Measurements from ENCODE around the gene PCBP3.

The PCBP3 gene

DNA sequence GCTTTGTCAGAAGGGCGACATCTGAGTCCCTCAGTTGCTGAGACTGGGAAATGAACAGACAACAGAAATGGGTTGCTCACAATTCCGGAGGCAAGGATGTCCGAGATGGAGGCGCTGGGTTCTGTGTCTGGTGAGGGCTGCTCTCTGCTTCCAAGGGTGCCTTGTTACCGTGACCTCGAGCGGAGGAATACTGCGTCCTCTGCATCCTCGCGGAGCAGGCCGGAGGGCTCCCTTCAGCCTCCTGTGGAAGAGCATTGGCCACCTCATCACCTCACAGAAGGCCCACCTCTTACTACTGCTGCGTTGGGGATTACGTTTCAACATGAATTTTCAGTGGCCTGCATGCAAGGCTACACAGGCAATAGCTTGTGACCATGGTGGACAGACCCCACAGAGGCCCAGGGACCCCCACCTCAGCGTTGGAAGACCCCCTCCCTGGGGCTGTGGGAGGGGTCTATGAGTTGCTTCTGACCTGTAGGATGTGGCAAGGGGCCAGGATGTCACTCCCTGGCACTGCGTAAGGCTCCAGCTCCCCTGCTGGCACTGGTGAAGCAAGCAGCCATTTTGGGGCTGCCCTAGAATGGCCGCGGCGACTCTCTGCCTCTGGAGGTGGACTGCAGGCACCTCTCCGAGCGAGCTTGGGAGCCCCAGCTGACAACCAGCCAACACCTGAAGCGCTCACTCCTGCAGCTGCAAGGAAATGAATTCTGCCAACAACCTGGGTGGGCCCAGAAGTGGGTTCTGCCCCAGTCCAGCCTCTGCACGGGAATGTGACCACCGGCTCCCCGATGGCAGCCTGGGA, 301.7 kb downstream of the PCBP3 start:
- no peak for TF ChIP-seq GATA3 (IDR thresholded peaks at IDR 0.05; ENCODE audit: low read depth, low read length)
- TF ChIP-seq GATA2 (IDR thresholded peaks at IDR 0.05; ENCODE audit: low read depth, low read length) = no peak

DNA sequence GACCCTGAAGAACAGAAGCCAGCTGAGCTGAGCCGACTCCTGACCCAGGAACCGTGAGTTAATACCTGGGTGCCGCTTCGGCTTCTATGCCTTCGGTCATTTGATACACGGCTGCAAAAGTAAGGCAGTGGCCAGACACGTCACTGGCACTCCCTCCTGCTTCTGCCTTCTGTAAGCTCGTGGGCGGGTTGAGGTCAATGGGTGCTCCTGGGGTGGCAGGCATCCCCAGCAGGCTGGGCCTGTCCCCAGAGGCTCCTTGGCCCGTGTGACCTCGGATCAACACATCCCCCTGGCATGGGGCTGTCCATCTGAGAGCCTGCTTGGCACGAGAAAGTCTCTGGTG, 302.3 kb downstream of the PCBP3 start:
- TF ChIP-seq GATA3 (IDR thresholded peaks at IDR 0.05; ENCODE audit: low read depth, low read length) = no peak

DNA sequence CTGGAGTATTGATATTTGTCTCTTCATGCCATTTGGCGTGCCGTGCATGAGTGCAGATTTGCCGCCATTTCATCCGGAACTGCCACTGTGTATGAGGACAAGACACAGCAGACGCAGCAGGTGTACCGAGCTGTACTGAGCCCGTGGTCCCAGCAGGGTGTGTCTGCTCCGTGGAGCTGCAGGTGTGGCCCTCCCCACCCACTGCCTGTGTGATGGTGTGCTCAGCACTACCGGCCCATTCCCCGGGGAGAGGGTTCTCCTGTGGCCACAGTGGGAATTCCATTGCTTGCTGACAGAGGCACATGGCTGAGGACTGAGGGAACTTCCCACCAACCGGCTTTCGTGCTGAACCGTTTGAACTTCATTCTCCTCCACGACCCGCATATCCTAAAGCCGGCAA, 303.8 kb downstream of the PCBP3 start:
- TF ChIP-seq GATA3 (IDR thresholded peaks at IDR 0.05; ENCODE audit: low read depth, low read length) (no peak), GATA2 (IDR thresholded peaks at IDR 0.05; ENCODE audit: low read depth, low read length) (no peak)

DNA sequence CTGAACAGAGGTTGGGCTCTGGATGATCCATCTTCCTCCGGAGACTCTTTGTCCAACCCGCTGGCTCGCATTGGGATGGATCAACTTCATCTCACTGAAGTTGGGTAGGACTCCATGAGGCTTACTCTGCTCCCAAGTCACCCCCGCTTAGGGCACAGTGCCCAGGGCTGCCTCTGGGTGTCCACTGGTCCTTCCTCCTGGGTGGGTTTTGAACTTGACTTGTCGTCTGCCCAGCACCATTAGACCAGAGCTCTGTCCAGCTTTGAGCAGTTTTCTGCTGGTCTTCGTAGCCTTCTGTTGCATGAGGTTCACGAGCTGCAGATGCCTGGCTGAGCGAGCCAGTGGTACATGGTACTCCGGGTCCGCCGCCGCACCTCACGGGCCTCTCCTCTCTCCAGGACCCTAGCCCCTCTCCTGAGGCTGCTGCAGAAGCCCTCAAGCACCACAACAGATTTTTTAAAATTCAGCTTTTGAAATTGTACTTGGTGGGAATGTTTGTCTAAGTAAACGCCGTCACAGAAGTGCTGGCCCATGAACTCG, 304.3 kb downstream of the PCBP3 start:
- no peak for TF ChIP-seq GATA2 (IDR thresholded peaks at IDR 0.05; ENCODE audit: low read depth, low read length)
- TF ChIP-seq GATA3 (IDR thresholded peaks at IDR 0.05; ENCODE audit: low read depth, low read length) = no peak

- TF ChIP-seq GATA2 (IDR thresholded peaks at IDR 0.05; ENCODE audit: low read depth, low read length) (no peak), GATA3 (IDR thresholded peaks at IDR 0.05; ENCODE audit: low read depth, low read length) (no peak)
Measured at GRCh38 chr21:45948576-45949141, 305.1 kb downstream of the PCBP3 start.

- TF ChIP-seq GATA3 (IDR thresholded peaks at IDR 0.05; ENCODE audit: low read depth, low read length) (no peak), GATA2 (IDR thresholded peaks at IDR 0.05; ENCODE audit: low read depth, low read length) (no peak)
Measured at GRCh38 chr21:45949928-45950739, 306.6 kb downstream of the PCBP3 start.

GRCh38 chr21:45950740-45951515, 307.4 kb downstream of the PCBP3 start:
- TF ChIP-seq GATA2 (IDR thresholded peaks at IDR 0.05; ENCODE audit: low read depth, low read length) = no peak
- TF ChIP-seq GATA3 (IDR thresholded peaks at IDR 0.05; ENCODE audit: low read depth, low read length) = no peak

DNA sequence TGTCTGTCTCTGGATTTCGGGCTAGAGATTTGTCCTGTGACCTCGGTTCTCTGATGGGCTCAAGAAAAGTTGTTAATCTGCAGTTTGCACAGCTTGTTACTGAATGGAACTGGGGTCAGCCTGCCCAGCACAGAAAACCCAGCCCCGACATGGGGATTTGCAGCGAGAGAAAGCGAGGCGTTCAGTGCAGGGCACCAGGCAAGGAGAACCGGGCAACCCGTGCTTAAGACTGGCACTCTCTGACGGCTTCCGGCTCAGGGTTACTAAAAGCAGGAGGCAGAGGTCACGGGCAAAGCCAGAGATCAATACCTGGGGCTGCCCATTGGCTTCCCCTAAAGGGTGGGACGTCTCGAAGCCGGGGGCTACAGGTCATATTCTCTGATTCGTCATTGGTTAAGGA, 308.2 kb downstream of the PCBP3 start:
- TF ChIP-seq GATA2 (IDR thresholded peaks at IDR 0.05; ENCODE audit: low read depth, low read length) (no peak), GATA3 (IDR thresholded peaks at IDR 0.05; ENCODE audit: low read depth, low read length) (no peak)

GRCh38 chr21:45952974-45953373, 309.4 kb downstream of the PCBP3 start:
- no peak for TF ChIP-seq GATA3 (IDR thresholded peaks at IDR 0.05; ENCODE audit: low read depth, low read length)
- no peak for TF ChIP-seq GATA2 (IDR thresholded peaks at IDR 0.05; ENCODE audit: low read depth, low read length)

- no peak for TF ChIP-seq GATA3 (IDR thresholded peaks at IDR 0.05; ENCODE audit: low read depth, low read length)
- TF ChIP-seq GATA2 (IDR thresholded peaks at IDR 0.05; ENCODE audit: low read depth, low read length) = no peak
Measured at GRCh38 chr21:45954261-45954660, 310.7 kb downstream of the PCBP3 start.

GRCh38 chr21:45954921-45955320, 311.4 kb downstream of the PCBP3 start:
- no peak for TF ChIP-seq GATA2 (IDR thresholded peaks at IDR 0.05; ENCODE audit: low read depth, low read length)
- no peak for TF ChIP-seq GATA3 (IDR thresholded peaks at IDR 0.05; ENCODE audit: low read depth, low read length)

DNA sequence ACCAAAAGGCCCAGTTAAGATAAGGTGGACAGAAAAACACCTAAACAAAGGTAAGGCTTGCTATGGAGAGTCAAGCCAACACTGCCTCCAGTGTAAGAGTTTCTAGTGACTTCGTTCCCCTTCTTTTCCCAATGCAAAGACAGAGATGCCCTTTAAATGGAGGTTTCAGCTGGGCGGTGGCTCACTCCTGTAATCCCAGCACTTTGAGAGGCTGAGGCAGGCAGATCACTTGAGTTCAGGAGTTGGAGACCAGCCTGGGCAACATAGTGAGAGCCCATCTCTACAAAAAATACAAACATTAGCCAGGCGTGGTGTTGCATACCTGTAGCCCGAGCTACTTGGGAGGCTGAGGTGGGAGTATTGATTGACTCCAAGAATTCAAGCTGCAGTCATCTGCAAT, 314.0 kb downstream of the PCBP3 start:
- no peak for TF ChIP-seq GATA3 (IDR thresholded peaks at IDR 0.05; ENCODE audit: low read depth, low read length)
- no peak for TF ChIP-seq GATA2 (IDR thresholded peaks at IDR 0.05; ENCODE audit: low read depth, low read length)

- no peak for TF ChIP-seq GATA2 (IDR thresholded peaks at IDR 0.05; ENCODE audit: low read depth, low read length)
- TF ChIP-seq GATA3 (IDR thresholded peaks at IDR 0.05; ENCODE audit: low read depth, low read length) = no peak
Measured at GRCh38 chr21:45957981-45958600, 314.6 kb downstream of the PCBP3 start.
